HCT116 (cell line): Measurements from ENCODE around the gene LDB2. TPM values are rescaled to one million over a fixed set of nuclear protein-coding genes. Genes with fewer than 3 reads are reported as not detected.

Experiments
- ATAC-seq: fragments of 200-7000 bp; cut with Tn5 transposase; 2 replicates; pipeline ENCODE4 v1.9.1; 2020; ENCODE audit warnings: mild to moderate bottlenecking, moderate library complexity
- BruUV-seq: library from RNA; stranded (reverse); fragments of 400-500 nt; replicated peaks from 2 replicates; lab custom pipeline; 2021; lab: Mats Ljungman, UMichigan
- CTCF ChIA-PET: fragments of 300-600 bp; sonication (Branson Sonifier 250); formaldehyde crosslinking; loops from one replicate; lab custom pipeline; 2021; ENCODE audit warnings: antibody characterized with exemption; lab: Charles Lee
- POLR2A ChIA-PET: fragments of 300-600, 350-600 bp; sonication (Branson Sonifier 250); formaldehyde crosslinking; loops from one replicate; lab custom pipeline; 2021; ENCODE audit warnings: antibody characterized with exemption; lab: Charles Lee
- RAD21 ChIA-PET, 2 experiments: fragments of 300-600 bp; sonication (Branson Sonifier 250); formaldehyde crosslinking; loops; one replicate each; lab custom pipeline; 2023; ENCODE audit warnings: low total read pairs in 2 of 2; ENCODE audit not compliant: uncharacterized antibody in 2 of 2, unreplicated experiment in 2 of 2, low non-redundant PET in 1 of 2; lab: Charles Lee
- DNase-seq: peaks from one replicate; pipeline ENCODE4 v3.0.0-alpha.2; 2010; ENCODE audit warnings: low read depth, low spot score
- H2AFZ ChIP-seq: fragments of 200-600 bp; shearing (Covaris generic), sonication (generic); 2 replicates; pipeline ENCODE4 v1.6.1; 2017; ENCODE audit warnings: low read depth, mixed run types, mixed read lengths, antibody characterized with exemption, low read length; ENCODE audit not compliant: poor library complexity, severe bottlenecking
- H3K27ac ChIP-seq: 2 replicates; pipeline ENCODE4 v1.5.1; 2012; ENCODE audit warnings: low read depth, low read length
- H3K27me3 ChIP-seq: fragments of 200-600 bp; sonication (generic); 2 replicates; pipeline ENCODE4 v1.6.1; 2016; ENCODE audit warnings: mixed run types, low read length, mixed read lengths; ENCODE audit not compliant: insufficient read depth
- H3K36me3 ChIP-seq, 2 experiments: fragments of 200-500 bp in 1 of 2; fragments of 200-600 bp in 1 of 2; sonication (Bioruptor generic) in 1 of 2; sonication (generic) in 1 of 2; 2 replicates each; pipeline versions ENCODE4 v1.5.1 to v1.6.1; 2014 to 2016; ENCODE audit warnings: low read length in 2 of 2, inconsistent platforms in 1 of 2, mixed read lengths in 1 of 2, mixed run types in 1 of 2; ENCODE audit not compliant: insufficient read depth in 2 of 2, control insufficient read depth in 1 of 2
- H3K4me1 ChIP-seq, 2 experiments: fragments of 200-600 bp in 1 of 2; sonication (generic) in 1 of 2; 2 replicates each; pipeline versions ENCODE4 v1.5.1 to v1.6.1; 2012 to 2017; ENCODE audit warnings: low read length in 2 of 2, inconsistent platforms in 1 of 2, mild to moderate bottlenecking in 1 of 2, mixed read lengths in 1 of 2, mixed run types in 1 of 2, moderate library complexity in 1 of 2; ENCODE audit not compliant: insufficient read depth in 2 of 2, control insufficient read depth in 1 of 2
- H3K4me2 ChIP-seq: fragments of 200-600 bp; sonication (generic); 2 replicates; pipeline ENCODE4 v1.6.1; 2017; ENCODE audit warnings: mixed run types, low read length, mixed read lengths
- H3K4me3 ChIP-seq, 2 experiments: fragments of 200-600 bp in 1 of 2; sonication (generic) in 1 of 2; replicated peaks in 1 of 2; 2 replicates each; pipeline ENCODE4 v1.5.1; 2011 to 2016; ENCODE audit warnings: low read length in 2 of 2, control low read depth in 1 of 2, low read depth in 1 of 2, mild to moderate bottlenecking in 1 of 2, mixed read lengths in 1 of 2, mixed run types in 1 of 2
- H3K79me2 ChIP-seq: fragments of 200-600 bp; sonication (generic); 2 replicates; pipeline ENCODE4 v1.6.1; 2017; ENCODE audit warnings: mild to moderate bottlenecking, mixed run types, low read length, moderate library complexity, mixed read lengths; ENCODE audit not compliant: insufficient read depth
- H3K9ac ChIP-seq: fragments of 200-600 bp; sonication (generic); 2 replicates; pipeline ENCODE4 v1.6.1; 2016; ENCODE audit warnings: low read length, mixed read lengths
- H3K9me2 ChIP-seq: fragments of 200-600 bp; sonication (generic), shearing (Covaris generic); 2 replicates; pipeline ENCODE4 v1.6.1; 2017; ENCODE audit warnings: mixed run types, mild to moderate bottlenecking, moderate library complexity; ENCODE audit not compliant: insufficient read depth
- H3K9me3 ChIP-seq, 2 experiments: fragments of 200-500 bp in 1 of 2; fragments of 200-600 bp in 1 of 2; sonication (Bioruptor generic) in 1 of 2; sonication (generic) in 1 of 2; 2 replicates each; pipeline ENCODE4 v1.6.1; 2014 to 2017; ENCODE audit warnings: low read length in 2 of 2, mixed read lengths in 2 of 2, inconsistent platforms in 1 of 2, low read depth in 1 of 2, mild to moderate bottlenecking in 1 of 2, mixed run types in 1 of 2, moderate library complexity in 1 of 2; ENCODE audit not compliant: control insufficient read depth in 1 of 2, insufficient read depth in 1 of 2
- H4K20me1 ChIP-seq: fragments of 200-600 bp; sonication (generic), shearing (Covaris generic); 2 replicates; pipeline ENCODE4 v1.6.1; 2017; ENCODE audit warnings: mixed run types, mild to moderate bottlenecking, moderate library complexity; ENCODE audit not compliant: insufficient read depth
- CBX3 ChIP-seq: IDR thresholded peaks from 2 replicates; pipeline ENCODE4 v1.6.1; 2012; ENCODE audit warnings: low read depth
- EZH2 ChIP-seq: fragments of 200-600 bp; sonication (generic); IDR thresholded peaks from 2 replicates; pipeline ENCODE4 v1.6.1; 2017; ENCODE audit warnings: antibody characterized with exemption, mixed run types
- EZH2phosphoT487 ChIP-seq: fragments of 200-600 bp; IDR thresholded peaks from 2 replicates; pipeline ENCODE4 v1.6.1; 2018; ENCODE audit warnings: antibody characterized with exemption, borderline replicate concordance
- REST ChIP-seq: IDR thresholded peaks from 2 replicates; pipeline ENCODE4 v1.6.1; 2012; ENCODE audit warnings: low read depth
- SP1 ChIP-seq: IDR thresholded peaks from 2 replicates; pipeline ENCODE4 v1.6.1; 2012; ENCODE audit warnings: low read depth
- SRF ChIP-seq: IDR thresholded peaks from 2 replicates; pipeline ENCODE4 v1.6.1; 2012; ENCODE audit warnings: low read depth
- YY1 ChIP-seq: IDR thresholded peaks from 2 replicates; pipeline ENCODE4 v1.6.1; 2011; ENCODE audit warnings: low read length, low read depth, moderate library complexity, mild to moderate bottlenecking; ENCODE audit not compliant: insufficient replicate concordance; ENCODE audit errors: extremely low read depth
- intact Hi-C: fragments of 100-400 bp; cut with micrococcal nuclease; formaldehyde crosslinking; loops from 2 replicates; pipeline ENCODE4 v1.10.0; 2022
- total RNA-seq: library from RNA; stranded (reverse); gene quantifications from one replicate; pipeline ENCODE4 v1.2.1, GENCODE V29; 2021; ENCODE audit not compliant: unreplicated experiment
- TF ChIP-seq, protein P1 (sequence below): IDR thresholded peaks from 2 replicates; pipeline ENCODE4 v1.6.1; 2012

LDB2 gene
- total RNA-seq, 1 experiment from 2014 or later, result 0.12 TPM

DNA sequence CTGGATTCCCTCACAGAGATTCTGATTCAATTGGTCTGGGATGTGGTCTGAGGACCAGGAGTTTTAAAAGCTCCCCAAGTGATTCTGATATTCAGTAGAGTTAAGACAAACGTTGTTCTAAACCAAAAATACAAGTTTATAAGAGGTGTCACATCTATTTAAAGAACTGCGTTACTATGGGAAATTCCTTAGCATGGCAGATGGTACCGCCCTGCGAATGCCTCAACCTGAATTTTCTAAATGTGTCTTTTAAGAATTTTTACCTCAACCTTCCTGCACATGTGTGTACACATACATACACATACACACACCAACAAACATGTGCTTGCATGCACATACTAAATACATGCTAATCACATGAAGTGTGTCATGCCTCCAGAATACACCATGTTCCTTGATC is 343.3 kb downstream of the LDB2 start:
- H4K20me1 ChIP-seq, result no peaks in the 10 kb centered on the region
- no peak overlapping the region for H3K4me3 ChIP-seq
- no peak overlapping the region for H2AFZ ChIP-seq
- H3K4me2 ChIP-seq, result no peak overlapping the region
- no peaks in the 10 kb centered on the region for H3K9me2 ChIP-seq
- TF ChIP-seq EZH2 (no peak), YY1 (no peak), EZH2phosphoT487 (no peak), REST (no peak), SP1 (no peak), CBX3 (no peak), SRF (no peak)
- TF ChIP-seq, protein P1, sequence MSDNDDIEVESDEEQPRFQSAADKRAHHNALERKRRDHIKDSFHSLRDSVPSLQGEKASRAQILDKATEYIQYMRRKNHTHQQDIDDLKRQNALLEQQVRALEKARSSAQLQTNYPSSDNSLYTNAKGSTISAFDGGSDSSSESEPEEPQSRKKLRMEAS, result no peak
- no peaks in the 10 kb centered on the region for H3K9me3 ChIP-seq
- intact Hi-C loops, result no loop called here
- no peak overlapping the region for H3K27ac ChIP-seq
- CTCF ChIA-PET, result interaction anchor here (1.1 kb wide), 1 partner anchor 87 kb away, joined by 3 read pairs; no protein-coding TSS in a partner anchor
- no peak overlapping the region for H3K9ac ChIP-seq
- DNase-seq (no peak), ATAC-seq (no peak)
- RAD21 ChIA-PET, result no interaction called here
- POLR2A ChIA-PET, result no interaction called here
- no peaks in the 10 kb centered on the region for H3K79me2 ChIP-seq
- no TSS peak for BruUV-seq
- no peaks in the 10 kb centered on the region for H3K27me3 ChIP-seq
- H3K4me1 ChIP-seq, result no peaks in the 10 kb centered on the region
- no peaks in the 10 kb centered on the region for H3K36me3 ChIP-seq
